ENCODE results near the gene SLC36A3.
A peak's percentile ranks its signal among the peaks of the same experiment; 100 is the strongest.
"Not testable (repeated sequence)": the region's sequence is repeated elsewhere in the genome, so short reads cannot be mapped to it uniquely, and the experiment has no call there.

Gene SLC36A3

GRCh38 chr5:151310932-151311331, 7.4 kb upstream of the SLC36A3 start:
- no peak overlapping the region for H3K4me3 ChIP-seq (ENCODE audit: control insufficient read depth, low read depth, low read length)
- TF ChIP-seq, protein P1, sequence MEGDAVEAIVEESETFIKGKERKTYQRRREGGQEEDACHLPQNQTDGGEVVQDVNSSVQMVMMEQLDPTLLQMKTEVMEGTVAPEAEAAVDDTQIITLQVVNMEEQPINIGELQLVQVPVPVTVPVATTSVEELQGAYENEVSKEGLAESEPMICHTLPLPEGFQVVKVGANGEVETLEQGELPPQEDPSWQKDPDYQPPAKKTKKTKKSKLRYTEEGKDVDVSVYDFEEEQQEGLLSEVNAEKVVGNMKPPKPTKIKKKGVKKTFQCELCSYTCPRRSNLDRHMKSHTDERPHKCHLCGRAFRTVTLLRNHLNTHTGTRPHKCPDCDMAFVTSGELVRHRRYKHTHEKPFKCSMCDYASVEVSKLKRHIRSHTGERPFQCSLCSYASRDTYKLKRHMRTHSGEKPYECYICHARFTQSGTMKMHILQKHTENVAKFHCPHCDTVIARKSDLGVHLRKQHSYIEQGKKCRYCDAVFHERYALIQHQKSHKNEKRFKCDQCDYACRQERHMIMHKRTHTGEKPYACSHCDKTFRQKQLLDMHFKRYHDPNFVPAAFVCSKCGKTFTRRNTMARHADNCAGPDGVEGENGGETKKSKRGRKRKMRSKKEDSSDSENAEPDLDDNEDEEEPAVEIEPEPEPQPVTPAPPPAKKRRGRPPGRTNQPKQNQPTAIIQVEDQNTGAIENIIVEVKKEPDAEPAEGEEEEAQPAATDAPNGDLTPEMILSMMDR (IDR thresholded peaks at IDR 0.05; ENCODE audit: control insufficient read depth, insufficient read depth, low read depth, low read length, missing control alignments) = no peak
- no peak for DNase-seq (ENCODE audit: low read depth)

- not testable (repeated sequence) for DNase-seq (ENCODE audit: low read depth); H3K4me3 ChIP-seq (ENCODE audit: control insufficient read depth, low read depth, low read length)
These were observed 6.3 kb upstream of the SLC36A3 start for GRCh38 chr5:151309821-151310220.

DNA sequence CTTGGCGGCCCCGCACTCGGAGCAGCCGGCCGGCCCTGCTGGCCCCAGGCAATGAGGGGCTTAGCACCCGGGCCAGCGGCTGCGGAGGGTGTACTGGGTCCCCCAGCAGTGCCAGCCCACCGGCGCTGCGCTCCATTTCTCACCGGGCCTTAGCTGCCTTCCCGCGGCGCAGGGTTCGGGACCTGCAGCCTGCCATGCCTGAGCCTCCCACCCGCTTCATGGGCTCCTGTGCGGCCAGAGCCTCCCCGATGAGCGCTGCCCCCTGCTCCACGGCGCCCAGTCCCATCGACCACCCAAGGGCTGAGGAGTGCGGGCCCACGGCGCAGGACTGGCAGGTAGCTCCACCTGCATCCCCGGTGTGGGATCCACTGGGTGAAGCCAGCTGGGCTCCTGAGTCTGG, 5.7 kb upstream of the SLC36A3 start:
- not testable (repeated sequence) for DNase-seq (ENCODE audit: low read depth); H3K4me3 ChIP-seq (ENCODE audit: control insufficient read depth, low read depth, low read length)

GRCh38 chr5:151298063-151298855, 5.3 kb downstream of the SLC36A3 start:
- TF ChIP-seq, protein P1 (IDR thresholded peaks at IDR 0.05; ENCODE audit: control insufficient read depth, insufficient read depth, low read depth, low read length, missing control alignments) = peak; percentile 73
- DNase-seq (ENCODE audit: low read depth) = peak; percentile 51
- no peak overlapping the region for H3K4me3 ChIP-seq (ENCODE audit: control insufficient read depth, low read depth, low read length)

- TF ChIP-seq, protein P1 (IDR thresholded peaks at IDR 0.05; ENCODE audit: control insufficient read depth, insufficient read depth, low read depth, low read length, missing control alignments) = no peak
- DNase-seq (ENCODE audit: low read depth) = no peak
These were observed 6.6 kb downstream of the SLC36A3 start for GRCh38 chr5:151296974-151297373.

GRCh38 chr5:151296478-151296830, 7.1 kb downstream of the SLC36A3 start:
- DNase-seq (ENCODE audit: low read depth) = no peak
- no peak overlapping the region for H3K4me3 ChIP-seq (ENCODE audit: control insufficient read depth, low read depth, low read length)
- TF ChIP-seq, protein P1 (IDR thresholded peaks at IDR 0.05; ENCODE audit: control insufficient read depth, insufficient read depth, low read depth, low read length, missing control alignments) = no peak

More at GRCh38 chr5:151296974-151297373, 6.6 kb downstream of the SLC36A3 start:
- H3K4me3 ChIP-seq (ENCODE audit: control insufficient read depth, low read depth, low read length) = no peak overlapping the region

- TF ChIP-seq, protein P1 (IDR thresholded peaks at IDR 0.05; ENCODE audit: control insufficient read depth, insufficient read depth, low read depth, low read length, missing control alignments) = no peak
- DNase-seq (ENCODE audit: low read depth) = no peak
- H3K4me3 ChIP-seq (ENCODE audit: control insufficient read depth, low read depth, low read length) = no peak overlapping the region
These were observed 7.6 kb downstream of the SLC36A3 start for GRCh38 chr5:151295791-151296477.
